Measurements from ENCODE around the gene SLAMF1.

DNA sequence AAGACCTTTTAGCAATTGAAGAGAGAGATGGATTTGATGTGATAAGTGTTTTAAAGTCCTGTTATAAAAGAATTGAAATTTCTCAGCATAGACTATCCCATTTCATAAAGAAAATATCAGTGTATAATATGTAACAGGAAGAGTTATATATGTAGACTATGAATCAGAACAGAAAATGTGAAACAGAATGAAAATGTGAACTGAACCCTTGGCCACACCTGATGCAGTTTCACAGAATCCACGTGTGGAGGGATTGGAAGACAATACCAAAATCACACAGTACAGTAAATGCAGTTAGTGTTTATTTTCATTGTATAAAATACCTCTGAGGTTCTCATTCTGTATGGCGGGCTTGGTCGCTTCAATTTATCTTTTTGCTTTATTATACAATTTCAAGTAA, 9.9 kb upstream of the SLAMF1 start:
- TF ChIP-seq, protein P1, sequence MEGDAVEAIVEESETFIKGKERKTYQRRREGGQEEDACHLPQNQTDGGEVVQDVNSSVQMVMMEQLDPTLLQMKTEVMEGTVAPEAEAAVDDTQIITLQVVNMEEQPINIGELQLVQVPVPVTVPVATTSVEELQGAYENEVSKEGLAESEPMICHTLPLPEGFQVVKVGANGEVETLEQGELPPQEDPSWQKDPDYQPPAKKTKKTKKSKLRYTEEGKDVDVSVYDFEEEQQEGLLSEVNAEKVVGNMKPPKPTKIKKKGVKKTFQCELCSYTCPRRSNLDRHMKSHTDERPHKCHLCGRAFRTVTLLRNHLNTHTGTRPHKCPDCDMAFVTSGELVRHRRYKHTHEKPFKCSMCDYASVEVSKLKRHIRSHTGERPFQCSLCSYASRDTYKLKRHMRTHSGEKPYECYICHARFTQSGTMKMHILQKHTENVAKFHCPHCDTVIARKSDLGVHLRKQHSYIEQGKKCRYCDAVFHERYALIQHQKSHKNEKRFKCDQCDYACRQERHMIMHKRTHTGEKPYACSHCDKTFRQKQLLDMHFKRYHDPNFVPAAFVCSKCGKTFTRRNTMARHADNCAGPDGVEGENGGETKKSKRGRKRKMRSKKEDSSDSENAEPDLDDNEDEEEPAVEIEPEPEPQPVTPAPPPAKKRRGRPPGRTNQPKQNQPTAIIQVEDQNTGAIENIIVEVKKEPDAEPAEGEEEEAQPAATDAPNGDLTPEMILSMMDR (IDR thresholded peaks at IDR 0.05), result no peak
- TF ChIP-seq POLR2A (IDR thresholded peaks at IDR 0.05), result no peak

Data from uterus (tissue), 2 donors.